UCSD-AML1 (cell line): Measurements from ENCODE around the gene STPG2.

Source experiments
- DNase-seq: peaks from one replicate; lab custom pipeline; 2025; ENCODE audit not compliant: unreplicated experiment; lab: John Stamatoyannopoulos, UW

The STPG2 gene

GRCh38 chr4:98143001-98143899 lies at the start of gene STPG2:
Gene STPG2, minus strand, starts transcription at chr4:98143476.
- DNase-seq: no peak

- DNase-seq: no peak
Observed at GRCh38 chr4:98185279-98185678, 42.0 kb upstream of the STPG2 start.

DNA sequence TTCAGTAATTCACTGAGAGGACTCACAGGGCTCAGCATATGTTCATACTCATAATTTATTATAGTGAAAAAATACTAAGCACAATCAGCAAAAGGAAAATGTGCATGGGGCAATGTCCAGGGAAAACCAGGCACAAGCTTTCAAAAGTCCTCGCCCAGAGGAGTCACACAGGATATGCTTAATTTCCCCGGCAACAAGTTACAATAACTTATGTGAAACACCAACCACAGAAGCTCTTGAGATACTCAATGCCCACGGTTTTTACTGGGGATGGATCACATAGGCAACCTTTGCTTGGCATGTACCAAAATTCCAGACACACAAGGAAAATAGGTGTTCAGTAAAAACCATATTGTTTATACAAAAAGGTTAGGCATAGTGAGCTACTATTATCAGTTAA lies 38.5 kb upstream of the STPG2 start:
- no peak for DNase-seq

DNA sequence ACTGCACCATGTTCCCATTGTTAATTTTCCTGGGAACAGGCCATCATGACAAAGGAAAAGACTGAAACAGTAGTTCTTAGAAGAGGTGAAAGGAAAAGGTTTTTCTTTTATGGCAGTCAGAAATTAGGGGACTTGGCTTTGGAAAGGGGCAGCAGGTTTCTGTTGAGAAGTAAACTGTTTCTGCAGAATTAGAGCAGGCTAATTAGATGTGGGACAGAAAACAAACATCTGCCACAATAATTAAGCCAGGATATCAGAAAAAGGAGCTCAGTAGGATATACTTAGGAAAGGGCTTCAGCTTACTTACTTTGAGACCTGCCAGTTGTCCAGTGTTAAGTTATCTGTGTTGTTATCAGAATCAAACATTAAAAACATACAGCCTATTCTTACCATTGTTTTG lies 36.7 kb upstream of the STPG2 start:
- no peak for DNase-seq

DNA sequence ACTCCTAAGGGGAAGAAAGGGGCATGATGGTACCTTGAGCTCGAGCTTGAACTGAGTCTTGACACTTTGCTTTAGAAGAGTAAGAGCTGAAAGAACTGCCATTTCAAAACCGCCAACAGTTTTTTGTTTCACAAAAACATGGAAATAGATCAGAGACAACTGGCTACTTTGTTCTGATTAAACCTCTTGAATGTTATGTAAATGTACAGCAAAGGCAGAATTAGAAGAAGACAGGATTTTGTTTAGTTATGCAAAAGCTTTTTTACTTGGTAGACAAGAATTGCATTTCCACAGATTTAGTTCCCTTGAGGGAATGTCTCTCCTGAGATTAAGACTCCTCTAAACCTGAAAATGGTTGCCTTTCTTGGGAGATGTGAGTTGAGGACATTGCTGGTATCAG lies 33.3 kb upstream of the STPG2 start:
- no peak for DNase-seq

DNA sequence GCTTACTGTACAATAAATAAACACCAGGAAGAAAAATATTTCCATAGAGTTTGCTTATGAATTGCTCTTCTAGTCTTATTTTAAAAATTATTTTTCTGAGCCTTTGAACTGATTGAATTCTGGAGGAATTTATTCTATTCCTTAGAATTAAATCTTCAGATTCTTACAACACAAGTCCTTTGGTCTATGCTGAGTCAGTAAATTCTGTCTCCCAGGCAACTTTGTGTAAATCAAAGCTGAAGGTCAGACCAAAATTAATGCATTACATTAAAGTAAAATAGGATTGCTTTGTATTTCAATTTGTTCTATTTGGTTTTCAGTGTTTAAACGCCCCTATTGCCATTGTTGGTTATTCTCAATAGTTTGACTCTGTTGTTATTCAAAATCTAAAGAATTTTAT lies 26.8 kb upstream of the STPG2 start:
- DNase-seq: no peak

DNA sequence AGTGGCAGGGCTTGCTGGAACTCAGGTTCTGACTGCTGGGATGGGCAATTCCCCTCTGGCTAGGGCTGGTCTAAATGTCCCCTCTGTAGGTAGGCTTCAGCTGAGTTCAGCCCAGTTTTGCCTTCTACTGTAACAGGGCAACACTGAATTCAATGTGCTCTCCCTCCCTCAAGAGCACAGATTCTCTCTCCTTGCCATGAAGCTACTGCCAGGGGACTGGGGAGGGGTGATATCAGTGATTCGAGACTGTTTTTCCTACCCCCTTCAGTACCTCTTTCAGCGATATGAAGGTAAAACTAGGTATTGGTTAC lies 23.4 kb upstream of the STPG2 start:
- no peak for DNase-seq

DNA sequence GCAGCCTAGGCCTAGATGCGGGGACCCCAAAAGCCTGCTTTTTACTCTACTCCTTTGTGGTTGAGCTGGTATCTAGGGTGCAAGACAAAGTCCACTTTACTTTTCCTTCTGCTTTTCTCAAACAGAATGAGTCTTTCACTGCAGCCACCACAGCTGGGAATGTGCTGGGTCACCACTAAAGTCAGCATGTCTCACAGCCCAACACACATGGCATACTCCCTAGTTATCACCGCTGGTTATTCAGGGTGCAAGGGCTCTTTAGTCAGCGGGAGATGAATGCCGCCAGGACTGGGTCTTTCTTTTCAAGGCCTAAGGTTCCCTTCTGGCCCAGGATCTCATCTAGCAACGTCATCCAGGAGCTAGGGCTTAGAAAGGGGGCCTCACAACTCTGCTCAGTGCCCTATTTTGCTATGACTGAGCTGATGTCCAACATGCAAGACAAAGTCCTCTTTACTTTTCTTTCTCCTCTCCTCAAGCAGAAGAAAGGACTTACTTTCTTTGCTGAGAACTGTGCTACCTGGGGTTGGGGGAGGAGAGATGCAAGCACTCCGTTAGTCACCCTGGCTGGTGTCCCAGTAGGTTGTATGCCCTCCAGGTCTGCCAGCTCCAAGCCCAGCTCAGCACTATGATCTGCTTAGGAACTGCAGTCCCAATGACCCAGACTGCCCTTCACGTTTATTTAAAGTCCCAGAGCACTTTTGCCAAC lies 22.9 kb upstream of the STPG2 start:
- no peak for DNase-seq

GRCh38 chr4:98162696-98163095 lies 19.4 kb upstream of the STPG2 start:
- DNase-seq: no peak

GRCh38 chr4:98151145-98151924 lies 8.1 kb upstream of the STPG2 start:
- DNase-seq: no peak

DNA sequence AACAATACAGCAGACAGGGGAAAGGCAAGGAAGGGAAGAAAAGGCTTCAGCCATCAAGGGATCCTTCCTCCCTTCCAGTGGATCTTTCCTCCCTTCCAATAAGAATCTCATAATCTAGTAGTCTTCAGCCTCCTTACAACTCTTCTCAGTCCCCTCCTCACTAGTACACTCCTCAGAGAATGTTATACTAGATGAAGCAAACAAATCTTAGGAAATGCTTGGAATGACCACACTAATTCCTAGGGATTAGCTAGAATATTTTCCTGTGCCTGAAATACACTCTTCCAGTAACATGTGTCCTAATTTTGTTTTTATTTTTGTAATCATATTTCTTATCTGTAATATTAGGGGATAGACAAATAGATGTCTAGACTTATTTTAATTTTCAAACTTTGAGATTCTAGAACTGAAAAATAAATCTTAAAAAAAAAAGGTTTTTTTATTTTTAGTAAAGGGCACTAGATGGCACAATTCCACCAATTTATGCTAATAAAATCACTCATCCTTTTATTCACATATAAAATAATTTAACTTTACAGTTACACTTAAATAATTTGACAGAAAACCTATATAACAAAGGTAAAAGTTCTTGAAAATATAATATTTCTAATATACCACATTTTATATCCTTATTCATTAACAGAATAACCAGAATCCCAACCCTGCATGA lies 7.0 kb upstream of the STPG2 start:
- no peak for DNase-seq

DNA sequence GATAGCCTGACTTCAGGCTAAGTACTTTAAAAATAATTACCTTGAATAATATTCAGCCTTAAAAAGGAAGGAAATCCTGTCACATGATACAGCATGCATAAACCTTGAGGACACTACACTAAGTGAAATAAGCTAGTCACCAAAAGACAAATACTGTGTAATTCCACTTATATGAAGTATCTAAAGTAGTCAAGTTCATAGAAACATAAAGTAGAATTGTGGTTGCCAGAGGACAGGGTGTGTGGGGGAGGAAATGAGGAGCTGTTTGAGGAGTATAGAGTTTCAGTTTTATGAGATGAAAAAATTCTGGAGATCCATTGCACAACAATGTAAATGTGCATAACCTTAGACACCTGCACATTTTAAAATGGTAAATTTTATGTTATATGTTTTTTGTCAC lies 5.6 kb upstream of the STPG2 start:
- no peak for DNase-seq

DNA sequence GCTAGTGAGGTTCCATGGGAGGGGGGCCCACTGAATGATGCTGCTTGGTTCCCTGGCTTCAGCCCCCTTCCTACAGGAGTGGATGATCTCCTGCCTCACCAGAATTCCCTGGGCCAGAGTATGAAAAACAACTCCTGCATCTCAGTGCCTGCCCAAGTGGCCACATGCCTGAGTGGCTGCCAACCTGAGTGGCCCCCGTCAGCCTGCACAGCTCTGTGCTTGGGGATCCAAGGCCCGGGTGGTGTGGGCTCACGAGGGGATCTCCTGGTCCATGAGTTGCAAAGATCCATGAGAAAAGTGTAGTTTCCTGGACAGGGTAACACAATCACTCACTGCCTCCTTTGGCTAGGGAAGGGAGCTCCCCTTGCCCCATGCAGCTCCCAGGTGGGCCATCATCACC lies 17.1 kb downstream of the STPG2 start:
- no peak for DNase-seq

DNA sequence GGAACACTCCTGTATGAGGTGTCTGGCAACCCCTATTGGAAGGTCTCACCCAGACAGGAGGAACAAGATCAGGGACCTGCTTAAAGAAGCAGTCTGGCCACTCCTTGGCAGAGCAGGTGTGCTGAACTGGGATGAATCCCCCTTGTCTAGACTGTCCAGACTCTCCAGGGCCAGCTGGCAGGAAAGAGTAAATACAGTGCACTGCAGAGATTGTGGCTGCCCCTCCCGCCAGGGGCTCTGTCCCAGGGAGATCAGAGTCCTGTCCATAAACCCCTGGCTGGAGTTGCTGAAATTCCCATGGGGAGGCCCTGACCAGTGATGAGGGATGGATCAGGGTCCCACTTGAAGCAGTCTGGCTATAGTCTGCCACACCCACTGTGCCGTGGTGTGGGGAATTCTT lies 17.7 kb downstream of the STPG2 start:
- DNase-seq: no peak

DNA sequence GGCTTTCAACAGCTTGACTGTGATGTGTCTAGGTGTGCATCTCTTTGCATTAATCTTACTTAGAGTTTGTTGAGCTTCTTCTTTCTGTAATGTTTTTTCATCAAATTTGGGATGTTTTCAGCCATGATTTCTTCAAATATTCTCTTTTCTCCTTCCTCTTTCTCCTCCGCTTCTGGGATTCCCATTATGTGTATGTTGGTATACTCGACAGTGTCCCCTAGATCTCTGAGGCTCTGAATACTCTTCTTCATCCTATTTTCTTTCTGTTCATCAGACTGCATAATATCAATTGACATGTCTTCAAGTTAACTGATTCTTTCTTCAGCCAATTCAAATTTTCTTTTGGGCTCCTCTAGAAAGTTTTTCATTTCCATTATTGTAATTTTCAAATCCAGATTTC lies 25.9 kb downstream of the STPG2 start:
- DNase-seq: no peak

DNA sequence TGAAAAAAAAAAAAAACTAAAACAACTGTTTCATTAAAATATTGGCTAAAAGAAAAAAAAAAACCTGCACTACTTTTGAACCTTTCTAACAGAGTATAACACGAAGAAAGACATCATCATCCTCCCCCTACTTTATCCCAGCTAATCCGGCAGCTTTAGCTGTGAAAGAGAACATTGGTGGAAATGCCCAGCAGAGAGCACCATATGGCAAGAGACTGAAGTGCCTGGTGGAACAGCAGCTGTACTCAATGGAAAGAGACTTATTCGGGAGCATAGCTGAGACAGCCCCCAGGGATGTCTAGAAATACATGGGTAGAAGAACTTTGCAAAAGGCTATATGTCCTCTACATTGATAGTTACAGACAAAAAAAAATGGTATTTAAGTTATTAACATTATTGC lies 30.3 kb downstream of the STPG2 start:
- DNase-seq: no peak

- no peak for DNase-seq
Observed at GRCh38 chr4:98110929-98111328, 32.3 kb downstream of the STPG2 start.

- no peak for DNase-seq
Observed at GRCh38 chr4:98110214-98110613, 33.1 kb downstream of the STPG2 start.

GRCh38 chr4:98102660-98103059 lies 40.6 kb downstream of the STPG2 start:
- DNase-seq: no peak

DNA sequence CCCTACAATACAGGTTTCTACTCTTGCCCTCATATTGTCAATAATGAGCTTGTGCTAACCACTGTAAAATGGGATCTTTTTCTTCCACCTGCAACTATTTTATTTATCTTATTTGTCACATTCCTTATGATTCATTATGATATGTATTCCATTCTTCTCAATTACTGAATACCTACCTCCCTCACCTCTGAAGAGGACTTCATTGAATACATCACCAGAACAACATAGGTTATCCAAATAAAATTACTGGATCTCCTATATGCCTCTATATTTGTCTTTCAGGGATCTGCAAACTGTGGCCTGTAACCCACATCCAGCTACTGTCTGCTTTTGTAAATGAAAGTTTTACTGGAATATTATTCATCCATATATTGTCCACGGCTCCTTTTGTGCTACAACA lies 41.3 kb downstream of the STPG2 start:
- DNase-seq: no peak

- no peak for DNase-seq
Observed at GRCh38 chr4:98098764-98099163, 44.5 kb downstream of the STPG2 start.
